ENCODE data around the gene MYLK4.

MYLK4 gene

GRCh38 chr6:2768696-2769095, 18.0 kb upstream of the MYLK4 start:
- H3K27me3 Mint-ChIP-seq (ENCODE audit: low read depth): no peaks in the 10 kb centered on the region
- no peaks in the 10 kb centered on the region for H3K9me3 Mint-ChIP-seq
- TF ChIP-seq, protein P1, sequence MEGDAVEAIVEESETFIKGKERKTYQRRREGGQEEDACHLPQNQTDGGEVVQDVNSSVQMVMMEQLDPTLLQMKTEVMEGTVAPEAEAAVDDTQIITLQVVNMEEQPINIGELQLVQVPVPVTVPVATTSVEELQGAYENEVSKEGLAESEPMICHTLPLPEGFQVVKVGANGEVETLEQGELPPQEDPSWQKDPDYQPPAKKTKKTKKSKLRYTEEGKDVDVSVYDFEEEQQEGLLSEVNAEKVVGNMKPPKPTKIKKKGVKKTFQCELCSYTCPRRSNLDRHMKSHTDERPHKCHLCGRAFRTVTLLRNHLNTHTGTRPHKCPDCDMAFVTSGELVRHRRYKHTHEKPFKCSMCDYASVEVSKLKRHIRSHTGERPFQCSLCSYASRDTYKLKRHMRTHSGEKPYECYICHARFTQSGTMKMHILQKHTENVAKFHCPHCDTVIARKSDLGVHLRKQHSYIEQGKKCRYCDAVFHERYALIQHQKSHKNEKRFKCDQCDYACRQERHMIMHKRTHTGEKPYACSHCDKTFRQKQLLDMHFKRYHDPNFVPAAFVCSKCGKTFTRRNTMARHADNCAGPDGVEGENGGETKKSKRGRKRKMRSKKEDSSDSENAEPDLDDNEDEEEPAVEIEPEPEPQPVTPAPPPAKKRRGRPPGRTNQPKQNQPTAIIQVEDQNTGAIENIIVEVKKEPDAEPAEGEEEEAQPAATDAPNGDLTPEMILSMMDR (IDR thresholded peaks at IDR 0.05; ENCODE audit: unreplicated experiment in 3 of 3): no peak
- peak overlapping the region; percentile 76 to 96 (median 90) for H3K4me3 Mint-ChIP-seq
- H3K4me1 Mint-ChIP-seq: peaks cover 66% of the 10 kb centered on the region
- H3K27ac Mint-ChIP-seq: peak overlapping the region; percentile 73 to 85 (median 78)
- peaks cover 27% of the 10 kb centered on the region for H3K36me3 Mint-ChIP-seq (ENCODE audit: low read depth)

DNA sequence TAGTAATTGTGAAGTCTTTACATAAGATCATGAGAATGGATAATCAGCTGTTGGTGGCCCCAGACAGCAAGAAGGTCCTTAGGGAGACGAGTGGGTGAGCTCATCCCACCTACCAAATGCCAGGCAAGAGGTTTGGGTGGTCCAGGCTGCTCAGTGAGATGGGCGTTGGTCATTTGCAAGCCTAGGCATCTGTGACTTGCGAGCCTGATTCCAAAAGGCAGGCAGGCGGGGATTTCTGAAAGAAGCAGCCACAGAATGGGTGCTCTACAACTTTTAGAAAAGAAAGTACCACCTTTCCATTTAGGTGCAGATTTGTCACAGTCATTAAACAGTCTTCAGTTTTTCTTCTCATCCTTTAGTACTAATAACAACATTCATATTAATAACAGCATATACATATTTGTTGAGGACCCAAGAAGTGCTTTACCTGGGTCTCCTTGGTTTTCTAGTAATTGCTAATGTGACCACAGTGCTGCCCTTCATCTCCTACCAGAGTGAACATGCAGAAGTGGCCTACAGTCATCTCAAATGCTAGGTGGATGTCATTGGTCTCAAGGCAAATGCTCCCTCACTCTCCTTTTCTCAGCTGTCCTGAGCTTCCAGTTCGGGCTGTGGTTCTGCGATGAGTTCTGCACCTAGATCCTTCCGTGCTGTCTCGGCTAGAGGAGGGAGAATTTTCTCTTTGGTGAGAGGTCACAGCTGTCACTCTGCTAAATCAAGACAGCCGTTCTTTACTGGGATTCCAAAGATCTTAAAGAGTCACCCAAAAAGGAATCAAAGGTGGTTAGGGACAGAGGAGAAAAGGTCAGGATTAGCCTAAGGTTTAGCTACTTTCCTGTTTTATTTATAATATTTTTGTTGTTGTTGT, 17.2 kb upstream of the MYLK4 start:
- H3K36me3 Mint-ChIP-seq (ENCODE audit: low read depth): peaks cover 20% of the 10 kb centered on the region
- peak overlapping the region; percentile 85 to 95 (median 90) for H3K27ac Mint-ChIP-seq
- TF ChIP-seq, protein P1 (IDR thresholded peaks at IDR 0.05; ENCODE audit: unreplicated experiment in 3 of 3): no peak
- H3K4me3 Mint-ChIP-seq: peak overlapping the region; percentile 76 to 96 (median 90)
- peaks cover 60% of the 10 kb centered on the region for H3K4me1 Mint-ChIP-seq
- H3K27me3 Mint-ChIP-seq (ENCODE audit: low read depth): no peaks in the 10 kb centered on the region
- H3K9me3 Mint-ChIP-seq: no peaks in the 10 kb centered on the region

DNA sequence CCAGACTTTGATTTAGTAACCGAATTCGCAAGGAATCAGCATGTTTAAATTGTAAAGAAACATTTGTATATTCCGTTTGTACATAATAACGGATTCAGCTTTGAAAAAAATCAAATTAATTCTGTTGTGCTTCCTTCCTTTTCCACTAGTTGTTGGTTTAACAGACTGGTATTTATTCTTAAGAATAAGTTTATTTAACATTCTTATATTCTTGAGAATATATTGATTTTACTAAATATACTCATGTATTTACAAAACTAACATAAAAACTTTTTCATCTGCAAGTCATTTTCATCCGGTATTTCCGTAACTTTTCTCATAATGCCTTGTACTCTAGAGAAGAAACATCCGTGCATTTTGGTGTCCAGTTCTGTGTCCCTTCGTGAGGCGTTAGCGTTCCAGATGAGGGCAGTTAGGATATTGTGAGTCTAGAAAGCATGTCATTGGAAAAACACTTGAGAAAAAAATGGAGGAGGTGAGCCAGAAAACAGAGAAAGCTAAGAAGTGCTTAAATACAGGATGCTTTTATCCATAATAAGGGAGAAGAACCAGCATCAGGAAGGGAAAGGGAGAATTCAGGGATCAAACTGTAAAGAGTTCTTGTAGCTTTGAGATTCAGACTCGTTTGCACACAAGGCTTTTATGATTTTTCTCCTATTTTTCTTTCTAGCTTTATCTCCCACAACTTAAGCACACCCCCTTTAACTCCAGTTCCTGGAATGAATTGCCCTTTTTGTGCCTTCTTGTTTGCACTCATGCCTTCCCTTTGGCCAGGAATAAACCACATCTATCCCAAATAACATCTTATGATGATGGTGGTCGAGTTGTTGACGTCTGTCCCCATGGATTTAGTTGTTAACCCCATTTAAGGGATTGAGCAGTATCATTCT, 16.3 kb upstream of the MYLK4 start:
- Mint-ChIP-seq H3K27ac (peak overlapping the region; percentile 85 to 95 (median 90)), H3K9me3 (no peaks in the 10 kb centered on the region), H3K36me3 (ENCODE audit: low read depth) (peaks cover 17% of the 10 kb centered on the region), H3K4me1 (peaks cover 52% of the 10 kb centered on the region), H3K27me3 (ENCODE audit: low read depth) (no peaks in the 10 kb centered on the region), H3K4me3 (peak overlapping the region; percentile 76 to 96 (median 90))
- TF ChIP-seq, protein P1 (IDR thresholded peaks at IDR 0.05; ENCODE audit: unreplicated experiment in 3 of 3): peak in 1 of 3 experiments; percentile 19

DNA sequence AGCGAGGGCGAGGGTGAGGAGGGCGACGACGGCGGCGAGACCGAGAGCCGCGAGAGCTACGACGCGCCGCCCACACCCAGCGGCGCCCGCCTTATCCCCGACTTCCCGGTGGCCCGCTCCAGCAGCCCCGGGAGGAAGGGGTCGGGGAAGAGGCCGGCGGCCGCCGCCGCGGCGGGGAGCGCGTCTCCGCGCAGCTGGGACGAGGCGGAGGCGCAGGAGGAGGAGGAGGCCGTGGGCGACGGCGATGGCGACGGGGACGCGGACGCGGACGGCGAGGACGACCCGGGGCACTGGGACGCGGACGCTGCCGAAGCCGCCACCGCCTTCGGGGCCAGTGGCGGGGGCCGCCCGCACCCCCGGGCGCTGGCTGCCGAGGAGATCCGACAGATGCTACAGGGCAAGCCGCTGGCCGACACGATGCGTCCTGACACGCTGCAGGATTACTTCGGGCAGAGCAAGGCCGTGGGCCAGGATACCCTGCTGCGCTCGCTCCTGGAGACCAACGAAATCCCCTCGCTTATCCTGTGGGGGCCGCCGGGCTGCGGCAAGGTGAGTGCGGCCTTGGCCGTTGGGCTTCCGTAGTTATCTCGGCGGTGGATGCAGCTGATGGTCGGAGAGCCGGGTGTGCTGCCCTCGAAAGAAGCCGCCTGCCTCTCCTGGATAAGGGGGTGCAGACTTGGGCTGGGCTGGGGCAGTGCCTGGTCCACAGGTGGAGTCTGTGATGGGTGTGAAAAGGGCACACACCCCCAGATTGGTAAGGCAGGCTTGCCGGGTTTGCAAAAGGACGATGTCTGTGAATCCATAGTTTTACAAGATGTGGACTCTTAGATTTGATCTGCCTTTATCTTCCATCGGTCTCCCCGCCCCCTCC, 15.4 kb upstream of the MYLK4 start:
- Mint-ChIP-seq H3K36me3 (ENCODE audit: low read depth) (peaks cover 17% of the 10 kb centered on the region), H3K4me1 (peaks cover 43% of the 10 kb centered on the region), H3K27ac (peak overlapping the region; percentile 85 to 95 (median 90)), H3K4me3 (peak overlapping the region; percentile 76 to 96 (median 90)), H3K9me3 (no peaks in the 10 kb centered on the region), H3K27me3 (ENCODE audit: low read depth) (no peaks in the 10 kb centered on the region)
- TF ChIP-seq, protein P1 (IDR thresholded peaks at IDR 0.05; ENCODE audit: unreplicated experiment in 3 of 3): no peak

GRCh38 chr6:2765166-2765895, 14.6 kb upstream of the MYLK4 start, which contains the start of gene WRNIP1:
Gene WRNIP1, plus strand, starts transcription at chr6:2765393. Its CDS starts 230 bp downstream, at chr6:2765623.
- Mint-ChIP-seq H3K27me3 (ENCODE audit: low read depth) (no peaks in the 10 kb centered on the region), H3K4me3 (peak within 1 kb of the TSS; percentile 91 to 96 (median 93)), H3K9me3 (no peaks in the 10 kb centered on the region), H3K4me1 (peaks cover 38% of the 10 kb centered on the region), H3K36me3 (ENCODE audit: low read depth) (peaks cover 15% of the 10 kb centered on the region), H3K27ac (peak within 1 kb of the TSS; percentile 92 to 99 (median 95))
- TF ChIP-seq, protein P1 (IDR thresholded peaks at IDR 0.05; ENCODE audit: unreplicated experiment in 3 of 3): peak; percentile 74 to 83 (median 83)
